Gastroesophageal sphincter (tissue), 4 donors: ENCODE results near the gene ZSWIM6. TPM values are rescaled to one million over a fixed set of nuclear protein-coding genes. Genes with fewer than 3 reads are reported as not detected.

Source experiments
- ATAC-seq: fragments of 150-250 bp; one replicate; pipeline ENCODE4 v1.9.1; 2016; ENCODE audit warnings: mild to moderate bottlenecking, moderate library complexity
- H3K27ac ChIP-seq, 4 donors: fragments of 200-600 bp; sonication (generic) in 3 of 4; 1 replicate in 3 of 4; 2 replicates in 1 of 4; pipeline ENCODE4 v1.5.1; 2016 to 2019
- H3K27me3 ChIP-seq: fragments of 200-600 bp; sonication (generic); one replicate; pipeline ENCODE4 v1.5.1; 2019
- H3K36me3 ChIP-seq, 2 donors: fragments of 200-600 bp; sonication (generic); one replicate each; pipeline ENCODE4 v1.5.1; 2019; ENCODE audit warnings: control low read depth in 1 of 2
- H3K4me1 ChIP-seq, 3 donors: fragments of 200-600 bp; sonication (generic); 1 replicate in 2 of 3; 2 replicates in 1 of 3; pipeline ENCODE4 v1.5.1; 2016 to 2019; ENCODE audit warnings: control low read depth in 2 of 3
- H3K4me3 ChIP-seq, 2 donors: fragments of 200-600 bp; sonication (generic); one replicate each; pipeline ENCODE4 v1.5.1; 2019; ENCODE audit warnings: mild to moderate bottlenecking in 1 of 2, moderate library complexity in 1 of 2
- H3K9me3 ChIP-seq, 3 donors: fragments of 200-600 bp; sonication (generic); one replicate each; pipeline ENCODE4 v1.5.1; 2017 to 2019; ENCODE audit warnings: control low read depth in 2 of 3
- CTCF ChIP-seq, 4 experiments: fragments of 200-600 bp in 2 of 4; fragments of 450-650 bp in 2 of 4; sonication (generic) in 1 of 4; IDR thresholded peaks; one replicate each; pipeline ENCODE4 v1.5.1; 2017 to 2019; ENCODE audit warnings: antibody characterized with exemption in 4 of 4, mild to moderate bottlenecking in 2 of 4, moderate library complexity in 2 of 4
- POLR2AphosphoS5 ChIP-seq: sonication (generic); formaldehyde crosslinking; IDR thresholded peaks from one replicate; pipeline ENCODE4 v1.6.1; 2017; ENCODE audit warnings: antibody characterized with exemption
- WGBS, 2 donors: methylation state at CpG; one replicate each; pipeline ENCODE4 v1.1.5; 2018; ENCODE audit warnings: low coverage in 1 of 2; 5-methylcytosine and 5-hydroxymethylcytosine counted together
- total RNA-seq, 4 donors: library from RNA; depleted of rRNA; stranded (reverse); fragments of >200 nt; gene quantifications; one replicate each; pipeline ENCODE4 v1.1.0, GENCODE V29; 2016

Gene ZSWIM6
- total RNA-seq, 4 donors from 2014 or later: 8.9 to 20.9 (median 12.3) TPM

GRCh38 chr5:61591859-61592258, 259.8 kb downstream of the ZSWIM6 start:
- Histone ChIP-seq H3K27me3 (no peaks in the 10 kb centered on the region), H3K4me3 (no peak overlapping the region), H3K27ac (no peak overlapping the region), H3K4me1 (peaks cover 0 to 3% (median 0%) of the 10 kb centered on the region in 3 donors), H3K9me3 (no peaks in the 10 kb centered on the region), H3K36me3 (no peaks in the 10 kb centered on the region)
- WGBS, 2 donors: 100% methylated on average over 1 of the region's 4 CpGs
- no peak for TF ChIP-seq POLR2AphosphoS5
- ATAC-seq: no peak

- ATAC-seq: no peak
- H3K36me3 ChIP-seq: no peaks in the 10 kb centered on the region
- TF ChIP-seq CTCF (IDR thresholded peaks at IDR 0.05): no peak
- TF ChIP-seq POLR2AphosphoS5: no peak
- H3K27me3 ChIP-seq: no peaks in the 10 kb centered on the region
- no peaks in the 10 kb centered on the region for H3K9me3 ChIP-seq
- peaks cover 0 to 11% (median 0%) of the 10 kb centered on the region in 3 donors for H3K4me1 ChIP-seq
- H3K4me3 ChIP-seq: no peak overlapping the region
- H3K27ac ChIP-seq: no peak overlapping the region
Measured at GRCh38 chr5:61595426-61595825, 263.4 kb downstream of the ZSWIM6 start.

Other genes starting within 250 kb of the ZSWIM6 start
- 10 to 100 TPM; 20.7 to 32.2 (median 21.3) TPM for gene SMIM15, start 169.8 kb upstream of the ZSWIM6 start, total RNA-seq